Mesothelial cell of epicardium (in vitro differentiated cells): ENCODE results near the gene RP2. TPM values are rescaled to one million over a fixed set of nuclear protein-coding genes. Genes with fewer than 3 reads are reported as not detected.

Experiments
- DNase-seq, 2 experiments: peaks; one replicate each; pipeline ENCODE4 v3.0.0; 2021; ENCODE audit warnings: low spot score in 2 of 2; ENCODE audit not compliant: unreplicated experiment in 2 of 2
- H3K27ac Mint-ChIP-seq: 2 replicates; pipeline ENCODE4 v1.8.0; 2021; ENCODE audit warnings: mixed read lengths
- H3K27me3 Mint-ChIP-seq: 2 replicates; pipeline ENCODE4 v1.8.0; 2021; ENCODE audit warnings: low read depth, mixed read lengths
- H3K36me3 Mint-ChIP-seq: 2 replicates; pipeline ENCODE4 v1.8.0; 2021; ENCODE audit warnings: mixed read lengths
- H3K4me1 Mint-ChIP-seq: 2 replicates; pipeline ENCODE4 v1.8.0; 2021; ENCODE audit warnings: mixed read lengths
- H3K4me3 Mint-ChIP-seq: 2 replicates; pipeline ENCODE4 v1.8.0; 2021; ENCODE audit warnings: mild to moderate bottlenecking, moderate library complexity, mixed read lengths
- H3K9me3 Mint-ChIP-seq: 2 replicates; pipeline ENCODE4 v1.8.0; 2021; ENCODE audit warnings: mixed read lengths
- total RNA-seq: library from RNA; stranded (reverse); gene quantifications from 3 replicates; pipeline ENCODE4 v1.2.1, GENCODE V29; 2021
- TF ChIP-seq, protein P1 (sequence below): fragments of 200-600 bp; sonication (generic); IDR thresholded peaks from one replicate; pipeline ENCODE4 v1.5.0; 2021; ENCODE audit warnings: antibody characterized with exemption; ENCODE audit not compliant: unreplicated experiment

The RP2 gene
- total RNA-seq, 1 donor from 2014 or later: 8.1 TPM

DNA sequence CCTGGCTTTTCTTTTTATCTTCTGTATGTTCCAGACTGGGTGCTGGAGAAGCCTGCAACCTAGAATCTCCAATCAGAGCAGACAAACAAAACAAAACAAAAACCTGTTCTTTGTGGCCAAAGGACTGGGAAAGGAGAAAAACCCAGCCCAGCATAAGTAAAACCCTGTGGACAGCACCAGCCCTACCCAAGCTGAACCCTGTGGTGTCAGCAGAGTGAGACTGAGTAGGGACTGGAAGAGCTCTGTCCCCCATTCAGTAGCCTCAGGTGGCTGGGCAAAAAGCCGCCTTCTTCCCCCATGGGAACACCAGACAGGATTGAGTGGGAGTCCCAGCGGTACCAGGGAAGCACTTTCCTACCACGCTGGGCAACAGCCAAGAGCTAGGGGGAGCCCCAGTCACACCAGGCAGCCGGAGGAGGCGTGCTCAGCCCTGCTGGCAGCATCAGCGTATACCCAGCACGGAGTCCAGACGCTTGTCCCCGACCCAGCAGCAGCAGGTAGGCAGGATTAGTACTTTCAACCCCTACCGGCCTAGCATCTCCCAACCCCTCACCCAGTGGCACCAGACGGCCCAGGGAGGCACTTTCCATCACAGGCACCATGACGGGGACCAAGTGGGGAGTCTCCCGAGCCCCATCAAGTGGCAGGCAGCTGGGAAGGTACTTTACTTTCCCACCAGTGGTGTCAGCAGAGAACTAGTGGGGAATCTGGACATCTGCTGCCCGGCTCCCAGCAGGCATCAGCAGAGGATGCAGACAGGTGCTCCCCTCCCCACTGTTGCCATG, 66.8 kb downstream of the RP2 start:
- no peaks in the 10 kb centered on the region for H3K27me3 Mint-ChIP-seq
- peaks cover 4% of the 10 kb centered on the region for H3K4me1 Mint-ChIP-seq
- peaks cover 6% of the 10 kb centered on the region for H3K9me3 Mint-ChIP-seq
- DNase-seq: peak; percentile 33 to 75
- H3K36me3 Mint-ChIP-seq: no peaks in the 10 kb centered on the region
- TF ChIP-seq, protein P1, sequence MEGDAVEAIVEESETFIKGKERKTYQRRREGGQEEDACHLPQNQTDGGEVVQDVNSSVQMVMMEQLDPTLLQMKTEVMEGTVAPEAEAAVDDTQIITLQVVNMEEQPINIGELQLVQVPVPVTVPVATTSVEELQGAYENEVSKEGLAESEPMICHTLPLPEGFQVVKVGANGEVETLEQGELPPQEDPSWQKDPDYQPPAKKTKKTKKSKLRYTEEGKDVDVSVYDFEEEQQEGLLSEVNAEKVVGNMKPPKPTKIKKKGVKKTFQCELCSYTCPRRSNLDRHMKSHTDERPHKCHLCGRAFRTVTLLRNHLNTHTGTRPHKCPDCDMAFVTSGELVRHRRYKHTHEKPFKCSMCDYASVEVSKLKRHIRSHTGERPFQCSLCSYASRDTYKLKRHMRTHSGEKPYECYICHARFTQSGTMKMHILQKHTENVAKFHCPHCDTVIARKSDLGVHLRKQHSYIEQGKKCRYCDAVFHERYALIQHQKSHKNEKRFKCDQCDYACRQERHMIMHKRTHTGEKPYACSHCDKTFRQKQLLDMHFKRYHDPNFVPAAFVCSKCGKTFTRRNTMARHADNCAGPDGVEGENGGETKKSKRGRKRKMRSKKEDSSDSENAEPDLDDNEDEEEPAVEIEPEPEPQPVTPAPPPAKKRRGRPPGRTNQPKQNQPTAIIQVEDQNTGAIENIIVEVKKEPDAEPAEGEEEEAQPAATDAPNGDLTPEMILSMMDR: no peak
- H3K27ac Mint-ChIP-seq: peak overlapping the region; percentile 67
- peak overlapping the region; percentile 68 for H3K4me3 Mint-ChIP-seq

GRCh38 chrX:46904626-46905025, 67.8 kb downstream of the RP2 start:
- Mint-ChIP-seq H3K27ac (no peak overlapping the region), H3K27me3 (no peaks in the 10 kb centered on the region), H3K4me3 (no peak overlapping the region), H3K4me1 (peaks cover 4% of the 10 kb centered on the region), H3K36me3 (no peaks in the 10 kb centered on the region), H3K9me3 (peaks cover 6% of the 10 kb centered on the region)
- DNase-seq: no peak
- TF ChIP-seq, protein P1: no peak

- H3K36me3 Mint-ChIP-seq: no peaks in the 10 kb centered on the region
- H3K4me1 Mint-ChIP-seq: peaks cover 13% of the 10 kb centered on the region
- DNase-seq: no peak
- no peak overlapping the region for H3K27ac Mint-ChIP-seq
- H3K27me3 Mint-ChIP-seq: no peaks in the 10 kb centered on the region
- H3K4me3 Mint-ChIP-seq: no peak overlapping the region
- TF ChIP-seq, protein P1: no peak
- H3K9me3 Mint-ChIP-seq: peaks cover 24% of the 10 kb centered on the region
Measured at GRCh38 chrX:46910415-46910814, 73.6 kb downstream of the RP2 start.

GRCh38 chrX:46912098-46912602, 75.3 kb downstream of the RP2 start, which contains the start of gene JADE3:
Gene JADE3 (plus strand): TSS chrX:46912421. CDS start chrX:46984895, 72,474 bp downstream.
- no peak within 1 kb of the TSS for H3K27ac Mint-ChIP-seq
- no peaks in the 10 kb centered on the region for H3K27me3 Mint-ChIP-seq
- peaks cover 13% of the 10 kb centered on the region for H3K4me1 Mint-ChIP-seq
- H3K9me3 Mint-ChIP-seq: peaks cover 25% of the 10 kb centered on the region
- no peaks in the 10 kb centered on the region for H3K36me3 Mint-ChIP-seq
- TF ChIP-seq, protein P1: no peak
- DNase-seq: peak; percentile 46 to 71
- H3K4me3 Mint-ChIP-seq: peak within 1 kb of the TSS; percentile 86

DNA sequence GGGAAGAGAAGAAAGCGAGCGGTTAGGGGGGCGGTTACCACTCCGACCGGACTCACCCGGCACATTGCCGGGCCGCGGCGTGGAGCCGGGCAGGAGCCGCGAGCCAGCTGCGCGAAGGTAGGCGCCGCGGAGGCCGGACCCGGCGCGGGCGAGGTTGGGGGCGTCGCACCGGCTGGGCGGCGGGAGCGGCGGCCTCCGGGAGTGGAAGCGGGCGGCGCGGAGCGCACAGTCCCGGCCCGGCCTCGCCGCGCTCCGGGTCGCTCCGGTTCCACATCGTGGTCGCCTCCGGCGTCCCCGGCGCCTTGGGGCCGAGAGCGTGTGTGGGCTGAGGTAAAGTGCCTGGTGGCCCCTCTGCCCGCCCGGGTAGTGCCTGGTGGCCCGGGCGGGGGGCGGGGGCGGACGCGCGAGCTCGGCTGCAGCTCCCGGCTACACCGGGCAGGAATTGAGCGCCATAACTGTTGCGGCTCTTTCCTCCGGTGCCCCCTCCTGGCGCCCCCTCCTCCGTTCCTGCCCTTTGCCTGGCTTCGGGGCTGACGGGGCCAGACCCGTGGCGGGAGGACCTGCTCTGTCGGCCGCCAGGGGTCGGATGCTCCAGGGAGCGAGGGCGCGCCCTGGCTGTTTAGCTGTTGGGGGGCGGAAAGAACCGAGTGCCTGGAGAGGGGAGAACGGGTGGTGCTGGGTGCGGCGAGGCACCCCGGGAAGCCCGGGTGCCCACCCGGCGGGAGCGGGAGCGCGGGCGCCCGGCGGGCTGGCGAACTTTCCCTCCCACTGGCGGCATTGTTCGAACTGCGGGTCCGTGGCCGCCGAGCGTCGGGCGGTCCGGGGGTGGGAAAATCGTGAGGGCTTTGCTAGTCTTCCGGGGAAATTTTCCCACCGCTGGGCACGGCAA, 76.0 kb downstream of the RP2 start:
- Mint-ChIP-seq H3K36me3 (no peaks in the 10 kb centered on the region), H3K27ac (peak overlapping the region; percentile 88), H3K4me3 (peak overlapping the region; percentile 86)

More for the DNA sequence above, 76.0 kb downstream of the RP2 start:
- Mint-ChIP-seq H3K27me3 (no peaks in the 10 kb centered on the region), H3K9me3 (peaks cover 25% of the 10 kb centered on the region), H3K4me1 (peaks cover 13% of the 10 kb centered on the region)
- peak; percentile 25 to 56 for DNase-seq
- TF ChIP-seq, protein P1: peak; percentile 34
